WTC11 (cell line): ENCODE measurements around the gene MCF2L2. TPM values are rescaled to one million over a fixed set of nuclear protein-coding genes. Genes with fewer than 3 reads are reported as not detected.

Experiments used
- ATAC-seq: fragments of 200-7000 bp; cut with Tn5 transposase; 2 replicates; pipeline ENCODE4 v1.10.0; 2021; ENCODE audit warnings: mild to moderate bottlenecking, moderate library complexity
- CTCF ChIA-PET: fragments of 300-600 bp; sonication (Branson Sonifier 250); formaldehyde crosslinking; loops from one replicate; lab custom pipeline; 2021; ENCODE audit warnings: antibody characterized with exemption; lab: Charles Lee
- POLR2A ChIA-PET: fragments of 350-600 bp; sonication (Branson Sonifier 250); formaldehyde crosslinking; loops from one replicate; lab custom pipeline; 2021; ENCODE audit warnings: antibody characterized with exemption; lab: Charles Lee
- DNase-seq: peaks from one replicate; pipeline ENCODE4 v3.0.0; 2021; ENCODE audit warnings: low spot score
- H3K27ac Mint-ChIP-seq: 2 replicates; pipeline ENCODE4 v1.8.0; 2021; ENCODE audit warnings: mixed read lengths
- H3K27me3 Mint-ChIP-seq: 2 replicates; pipeline ENCODE4 v1.8.0; 2021; ENCODE audit warnings: low read depth, mild to moderate bottlenecking, moderate library complexity, mixed read lengths
- H3K36me3 Mint-ChIP-seq: 2 replicates; pipeline ENCODE4 v1.8.0; 2021; ENCODE audit warnings: mixed read lengths
- H3K4me1 Mint-ChIP-seq: 2 replicates; pipeline ENCODE4 v1.8.0; 2022; ENCODE audit warnings: mixed read lengths
- H3K4me3 Mint-ChIP-seq: 2 replicates; pipeline ENCODE4 v1.8.0; 2021; ENCODE audit warnings: mild to moderate bottlenecking, moderate library complexity, mixed read lengths
- H3K9me3 Mint-ChIP-seq: 2 replicates; pipeline ENCODE4 v1.8.0; 2021; ENCODE audit warnings: mixed read lengths
- CREM ChIP-seq: sonication (generic); formaldehyde crosslinking; IDR thresholded peaks from 2 replicates; pipeline ENCODE4 v1.8.1; 2022; ENCODE audit warnings: mild to moderate bottlenecking, missing genetic modification reagents, moderate library complexity
- EMX1 ChIP-seq: fragments of 250-450 bp; sonication (Bioruptor Pico); IDR thresholded peaks from 2 replicates; pipeline ENCODE4 v1.8.0; 2021; ENCODE audit warnings: mild to moderate bottlenecking
- FOXP1 ChIP-seq: sonication (generic); formaldehyde crosslinking; IDR thresholded peaks from 2 replicates; pipeline ENCODE4 v1.8.0; 2022; ENCODE audit warnings: missing genetic modification reagents, mild to moderate bottlenecking, moderate library complexity, borderline replicate concordance
- GRHL2 ChIP-seq: fragments of 250-450 bp; sonication (Bioruptor Pico); IDR thresholded peaks from 2 replicates; pipeline ENCODE4 v1.8.0; 2022; ENCODE audit warnings: mild to moderate bottlenecking, moderate library complexity; ENCODE audit not compliant: insufficient replicate concordance, severe bottlenecking
- JAZF1 ChIP-seq: fragments of 250-450 bp; sonication (Bioruptor Pico); IDR thresholded peaks from 2 replicates; pipeline ENCODE4 v1.9.0; 2021; ENCODE audit warnings: moderate library complexity, mild to moderate bottlenecking, inconsistent platforms
- JUN ChIP-seq: sonication (generic); formaldehyde crosslinking; IDR thresholded peaks from 2 replicates; pipeline ENCODE4 v1.8.0; 2023; ENCODE audit warnings: mild to moderate bottlenecking, missing genetic modification reagents
- KAT7 ChIP-seq: sonication (generic); formaldehyde crosslinking; IDR thresholded peaks from 2 replicates; pipeline ENCODE4 v1.8.1; 2023; ENCODE audit warnings: missing genetic modification reagents, mild to moderate bottlenecking, borderline replicate concordance
- NR1H2 ChIP-seq: sonication (generic); formaldehyde crosslinking; IDR thresholded peaks from 2 replicates; pipeline ENCODE4 v1.9.0; 2021; ENCODE audit warnings: mild to moderate bottlenecking, moderate library complexity, missing genetic modification reagents
- TEAD4 ChIP-seq: sonication (generic); formaldehyde crosslinking; IDR thresholded peaks from 2 replicates; pipeline ENCODE4 v1.8.0; 2022; ENCODE audit warnings: mild to moderate bottlenecking, missing genetic modification reagents
- ZNF219 ChIP-seq: sonication (generic); formaldehyde crosslinking; IDR thresholded peaks from 2 replicates; pipeline ENCODE4 v1.8.0; 2023; ENCODE audit warnings: missing genetic modification reagents, mild to moderate bottlenecking, borderline replicate concordance
- ZNF232 ChIP-seq: sonication (generic); formaldehyde crosslinking; IDR thresholded peaks from 2 replicates; pipeline ENCODE4 v1.8.0; 2022; ENCODE audit warnings: mild to moderate bottlenecking, missing genetic modification reagents
- ZNF317 ChIP-seq: sonication (generic); formaldehyde crosslinking; IDR thresholded peaks from 2 replicates; pipeline ENCODE4 v1.8.1; 2023; ENCODE audit warnings: low read depth, mild to moderate bottlenecking, moderate library complexity, missing genetic modification reagents, borderline replicate concordance
- ZNF423 ChIP-seq: fragments of 250-450 bp; sonication (Bioruptor Pico); IDR thresholded peaks from 2 replicates; pipeline ENCODE4 v2.1.2; 2022; ENCODE audit warnings: mild to moderate bottlenecking, moderate library complexity
- total RNA-seq: library from RNA; stranded (reverse); gene quantifications from 3 replicates; pipeline ENCODE4 v1.2.3, GENCODE V29; 2021
- TF ChIP-seq, protein P1 (sequence below): sonication (generic); formaldehyde crosslinking; IDR thresholded peaks from 2 replicates; pipeline ENCODE4 v1.8.0; 2023; ENCODE audit warnings: mild to moderate bottlenecking, missing genetic modification reagents
- TF ChIP-seq, protein P2 (sequence below): sonication (generic); formaldehyde crosslinking; IDR thresholded peaks from 2 replicates; pipeline ENCODE4 v1.8.1; 2023; ENCODE audit warnings: mild to moderate bottlenecking, moderate library complexity, missing genetic modification reagents
- TF ChIP-seq, protein P3 (sequence below): sonication (generic); formaldehyde crosslinking; IDR thresholded peaks from 2 replicates; pipeline ENCODE4 v1.8.1; 2023; ENCODE audit warnings: mild to moderate bottlenecking, missing genetic modification reagents, moderate library complexity
- TF ChIP-seq, protein P4 (sequence below): sonication (generic); formaldehyde crosslinking; conservative IDR thresholded peaks from 2 replicates; pipeline ENCODE4 v1.8.1; 2023; ENCODE audit warnings: mild to moderate bottlenecking, low read depth, missing genetic modification reagents, moderate library complexity
- TF ChIP-seq, protein P5 (sequence below): sonication (generic); formaldehyde crosslinking; IDR thresholded peaks from 2 replicates; pipeline ENCODE4 v1.8.1; 2022; ENCODE audit warnings: low read depth, missing genetic modification reagents, borderline replicate concordance
- TF ChIP-seq, protein P6 (sequence below): sonication (generic); formaldehyde crosslinking; IDR thresholded peaks from 2 replicates; pipeline ENCODE4 v1.8.1; 2022; ENCODE audit warnings: missing genetic modification reagents, borderline replicate concordance
- TF ChIP-seq, protein P7 (sequence below): fragments of 250-450 bp; sonication (Bioruptor Pico); IDR thresholded peaks from 2 replicates; pipeline ENCODE4 v1.9.0; 2021; ENCODE audit warnings: moderate library complexity, mild to moderate bottlenecking, inconsistent platforms, borderline replicate concordance

The MCF2L2 gene
- total RNA-seq, 1 experiment from 2014 or later, result 7.5 TPM

DNA sequence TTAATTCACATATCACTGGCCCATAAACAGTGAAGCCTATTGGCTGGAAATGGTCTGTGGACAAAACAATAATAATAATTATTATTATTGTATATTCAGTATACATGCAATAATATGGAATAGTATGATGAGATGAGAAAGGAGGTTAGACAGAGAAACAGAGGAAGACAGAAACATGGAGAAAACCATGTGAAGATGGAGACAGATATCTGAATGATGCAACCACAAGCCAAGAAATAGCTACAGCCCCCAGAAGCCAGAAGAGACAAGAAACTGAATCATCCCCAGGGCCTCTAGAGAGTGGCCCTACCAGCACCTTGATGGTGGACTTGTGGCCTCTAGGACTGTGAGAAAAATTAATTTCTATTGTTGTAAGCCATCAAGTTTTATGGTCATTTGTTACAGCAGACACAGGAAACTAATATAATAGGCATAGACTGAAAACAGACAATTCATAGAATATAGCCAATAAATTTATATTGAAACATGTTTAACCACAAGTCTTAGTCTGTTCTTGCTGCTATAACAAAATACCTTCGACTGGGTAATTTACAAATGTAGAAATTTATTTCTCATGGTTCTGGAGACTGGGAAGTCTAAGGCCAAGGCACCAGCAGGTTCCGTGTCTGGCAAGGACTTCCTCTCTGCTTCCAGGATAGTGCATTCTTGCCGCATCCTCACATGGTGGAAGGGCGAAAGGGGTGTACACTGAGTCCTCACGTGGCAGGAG lies 31.6 kb downstream of the MCF2L2 start (continued):
- TF ChIP-seq, protein P1, sequence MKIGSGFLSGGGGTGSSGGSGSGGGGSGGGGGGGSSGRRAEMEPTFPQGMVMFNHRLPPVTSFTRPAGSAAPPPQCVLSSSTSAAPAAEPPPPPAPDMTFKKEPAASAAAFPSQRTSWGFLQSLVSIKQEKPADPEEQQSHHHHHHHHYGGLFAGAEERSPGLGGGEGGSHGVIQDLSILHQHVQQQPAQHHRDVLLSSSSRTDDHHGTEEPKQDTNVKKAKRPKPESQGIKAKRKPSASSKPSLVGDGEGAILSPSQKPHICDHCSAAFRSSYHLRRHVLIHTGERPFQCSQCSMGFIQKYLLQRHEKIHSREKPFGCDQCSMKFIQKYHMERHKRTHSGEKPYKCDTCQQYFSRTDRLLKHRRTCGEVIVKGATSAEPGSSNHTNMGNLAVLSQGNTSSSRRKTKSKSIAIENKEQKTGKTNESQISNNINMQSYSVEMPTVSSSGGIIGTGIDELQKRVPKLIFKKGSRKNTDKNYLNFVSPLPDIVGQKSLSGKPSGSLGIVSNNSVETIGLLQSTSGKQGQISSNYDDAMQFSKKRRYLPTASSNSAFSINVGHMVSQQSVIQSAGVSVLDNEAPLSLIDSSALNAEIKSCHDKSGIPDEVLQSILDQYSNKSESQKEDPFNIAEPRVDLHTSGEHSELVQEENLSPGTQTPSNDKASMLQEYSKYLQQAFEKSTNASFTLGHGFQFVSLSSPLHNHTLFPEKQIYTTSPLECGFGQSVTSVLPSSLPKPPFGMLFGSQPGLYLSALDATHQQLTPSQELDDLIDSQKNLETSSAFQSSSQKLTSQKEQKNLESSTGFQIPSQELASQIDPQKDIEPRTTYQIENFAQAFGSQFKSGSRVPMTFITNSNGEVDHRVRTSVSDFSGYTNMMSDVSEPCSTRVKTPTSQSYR (CRISPR knock-in tag), result no peak

DNA sequence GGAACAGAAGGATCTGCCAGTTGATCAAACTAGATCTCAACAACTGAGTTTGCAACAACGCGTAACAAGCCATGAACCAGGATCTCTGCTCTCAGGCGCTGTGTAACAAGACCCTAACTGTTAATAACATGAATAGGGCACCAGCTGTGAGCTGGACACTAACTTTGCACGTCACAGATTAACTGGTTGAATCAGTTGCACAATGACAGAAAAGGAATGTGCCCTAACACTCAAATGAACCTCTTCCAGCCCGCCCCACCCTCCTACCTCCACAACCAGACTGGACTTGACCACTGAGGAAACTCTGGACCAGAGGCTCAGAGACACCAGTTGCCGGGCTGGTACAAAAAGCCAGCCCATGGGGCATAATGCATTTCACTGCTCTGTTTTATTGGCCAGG lies 34.3 kb downstream of the MCF2L2 start:
- no peak overlapping the region for H3K4me3 Mint-ChIP-seq
- TF ChIP-seq ZNF423 (CRISPR knock-in tag) (no peak), ZNF232 (CRISPR knock-in tag) (no peak), TEAD4 (CRISPR knock-in tag) (no peak)
- DNase-seq, result no peak
- no peaks in the 10 kb centered on the region for H3K9me3 Mint-ChIP-seq
- H3K27me3 Mint-ChIP-seq, result no peaks in the 10 kb centered on the region
- ATAC-seq, result no peak
- peaks cover 27% of the 10 kb centered on the region for H3K4me1 Mint-ChIP-seq
- ChIA-PET POLR2A (no interaction called here), CTCF (no interaction called here)
- H3K36me3 Mint-ChIP-seq, result no peaks in the 10 kb centered on the region
- no peak overlapping the region for H3K27ac Mint-ChIP-seq

DNA sequence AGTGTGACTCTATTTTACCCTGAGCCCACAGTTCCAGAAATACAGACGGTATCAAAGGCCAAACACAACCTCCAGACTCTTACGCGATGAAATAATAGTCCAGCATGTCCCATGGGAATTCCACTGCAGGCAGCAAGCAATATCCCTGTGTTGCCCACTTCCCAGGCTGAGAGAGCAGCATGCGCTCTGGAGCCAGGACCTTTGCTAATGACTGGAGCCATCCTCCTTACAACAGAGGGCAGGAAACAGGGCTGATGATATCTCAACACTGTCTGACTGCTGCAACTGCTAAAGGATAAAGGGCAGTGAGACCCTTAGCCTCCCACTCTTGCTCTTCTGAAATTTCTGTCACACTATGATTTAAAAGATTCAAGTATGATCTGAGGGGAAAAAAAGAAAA lies 34.8 kb downstream of the MCF2L2 start:
- Mint-ChIP-seq H3K27ac (0 out of 2 replicates have a peak overlapping the region, but pooled peaks have one; percentile 23), H3K27me3 (no peaks in the 10 kb centered on the region), H3K4me3 (no peak overlapping the region)
- TF ChIP-seq, protein P2, sequence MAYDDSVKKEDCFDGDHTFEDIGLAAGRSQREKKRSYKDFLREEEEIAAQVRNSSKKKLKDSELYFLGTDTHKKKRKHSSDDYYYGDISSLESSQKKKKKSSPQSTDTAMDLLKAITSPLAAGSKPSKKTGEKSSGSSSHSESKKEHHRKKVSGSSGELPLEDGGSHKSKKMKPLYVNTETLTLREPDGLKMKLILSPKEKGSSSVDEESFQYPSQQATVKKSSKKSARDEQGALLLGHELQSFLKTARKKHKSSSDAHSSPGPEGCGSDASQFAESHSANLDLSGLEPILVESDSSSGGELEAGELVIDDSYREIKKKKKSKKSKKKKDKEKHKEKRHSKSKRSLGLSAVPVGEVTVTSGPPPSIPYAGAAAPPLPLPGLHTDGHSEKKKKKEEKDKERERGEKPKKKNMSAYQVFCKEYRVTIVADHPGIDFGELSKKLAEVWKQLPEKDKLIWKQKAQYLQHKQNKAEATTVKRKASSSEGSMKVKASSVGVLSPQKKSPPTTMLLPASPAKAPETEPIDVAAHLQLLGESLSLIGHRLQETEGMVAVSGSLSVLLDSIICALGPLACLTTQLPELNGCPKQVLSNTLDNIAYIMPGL (CRISPR knock-in tag), result no peak
- TF ChIP-seq KAT7 (CRISPR knock-in tag) (no peak), NR1H2 (no peak), FOXP1 (CRISPR knock-in tag) (no peak), JUN (CRISPR knock-in tag) (no peak), ZNF317 (CRISPR knock-in tag) (no peak), CREM (CRISPR knock-in tag) (no peak), GRHL2 (CRISPR knock-in tag) (no peak), ZNF219 (CRISPR knock-in tag) (no peak), EMX1 (CRISPR knock-in tag) (no peak), JAZF1 (CRISPR knock-in tag) (no peak)
- TF ChIP-seq, protein P3, sequence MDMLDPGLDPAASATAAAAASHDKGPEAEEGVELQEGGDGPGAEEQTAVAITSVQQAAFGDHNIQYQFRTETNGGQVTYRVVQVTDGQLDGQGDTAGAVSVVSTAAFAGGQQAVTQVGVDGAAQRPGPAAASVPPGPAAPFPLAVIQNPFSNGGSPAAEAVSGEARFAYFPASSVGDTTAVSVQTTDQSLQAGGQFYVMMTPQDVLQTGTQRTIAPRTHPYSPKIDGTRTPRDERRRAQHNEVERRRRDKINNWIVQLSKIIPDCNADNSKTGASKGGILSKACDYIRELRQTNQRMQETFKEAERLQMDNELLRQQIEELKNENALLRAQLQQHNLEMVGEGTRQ, result no peak
- TF ChIP-seq, protein P4, sequence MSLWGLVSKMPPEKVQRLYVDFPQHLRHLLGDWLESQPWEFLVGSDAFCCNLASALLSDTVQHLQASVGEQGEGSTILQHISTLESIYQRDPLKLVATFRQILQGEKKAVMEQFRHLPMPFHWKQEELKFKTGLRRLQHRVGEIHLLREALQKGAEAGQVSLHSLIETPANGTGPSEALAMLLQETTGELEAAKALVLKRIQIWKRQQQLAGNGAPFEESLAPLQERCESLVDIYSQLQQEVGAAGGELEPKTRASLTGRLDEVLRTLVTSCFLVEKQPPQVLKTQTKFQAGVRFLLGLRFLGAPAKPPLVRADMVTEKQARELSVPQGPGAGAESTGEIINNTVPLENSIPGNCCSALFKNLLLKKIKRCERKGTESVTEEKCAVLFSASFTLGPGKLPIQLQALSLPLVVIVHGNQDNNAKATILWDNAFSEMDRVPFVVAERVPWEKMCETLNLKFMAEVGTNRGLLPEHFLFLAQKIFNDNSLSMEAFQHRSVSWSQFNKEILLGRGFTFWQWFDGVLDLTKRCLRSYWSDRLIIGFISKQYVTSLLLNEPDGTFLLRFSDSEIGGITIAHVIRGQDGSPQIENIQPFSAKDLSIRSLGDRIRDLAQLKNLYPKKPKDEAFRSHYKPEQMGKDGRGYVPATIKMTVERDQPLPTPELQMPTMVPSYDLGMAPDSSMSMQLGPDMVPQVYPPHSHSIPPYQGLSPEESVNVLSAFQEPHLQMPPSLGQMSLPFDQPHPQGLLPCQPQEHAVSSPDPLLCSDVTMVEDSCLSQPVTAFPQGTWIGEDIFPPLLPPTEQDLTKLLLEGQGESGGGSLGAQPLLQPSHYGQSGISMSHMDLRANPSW (CRISPR knock-in tag), result no peak
- TF ChIP-seq, protein P5, sequence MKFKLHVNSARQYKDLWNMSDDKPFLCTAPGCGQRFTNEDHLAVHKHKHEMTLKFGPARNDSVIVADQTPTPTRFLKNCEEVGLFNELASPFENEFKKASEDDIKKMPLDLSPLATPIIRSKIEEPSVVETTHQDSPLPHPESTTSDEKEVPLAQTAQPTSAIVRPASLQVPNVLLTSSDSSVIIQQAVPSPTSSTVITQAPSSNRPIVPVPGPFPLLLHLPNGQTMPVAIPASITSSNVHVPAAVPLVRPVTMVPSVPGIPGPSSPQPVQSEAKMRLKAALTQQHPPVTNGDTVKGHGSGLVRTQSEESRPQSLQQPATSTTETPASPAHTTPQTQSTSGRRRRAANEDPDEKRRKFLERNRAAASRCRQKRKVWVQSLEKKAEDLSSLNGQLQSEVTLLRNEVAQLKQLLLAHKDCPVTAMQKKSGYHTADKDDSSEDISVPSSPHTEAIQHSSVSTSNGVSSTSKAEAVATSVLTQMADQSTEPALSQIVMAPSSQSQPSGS, result no peak
- TF ChIP-seq, protein P6, sequence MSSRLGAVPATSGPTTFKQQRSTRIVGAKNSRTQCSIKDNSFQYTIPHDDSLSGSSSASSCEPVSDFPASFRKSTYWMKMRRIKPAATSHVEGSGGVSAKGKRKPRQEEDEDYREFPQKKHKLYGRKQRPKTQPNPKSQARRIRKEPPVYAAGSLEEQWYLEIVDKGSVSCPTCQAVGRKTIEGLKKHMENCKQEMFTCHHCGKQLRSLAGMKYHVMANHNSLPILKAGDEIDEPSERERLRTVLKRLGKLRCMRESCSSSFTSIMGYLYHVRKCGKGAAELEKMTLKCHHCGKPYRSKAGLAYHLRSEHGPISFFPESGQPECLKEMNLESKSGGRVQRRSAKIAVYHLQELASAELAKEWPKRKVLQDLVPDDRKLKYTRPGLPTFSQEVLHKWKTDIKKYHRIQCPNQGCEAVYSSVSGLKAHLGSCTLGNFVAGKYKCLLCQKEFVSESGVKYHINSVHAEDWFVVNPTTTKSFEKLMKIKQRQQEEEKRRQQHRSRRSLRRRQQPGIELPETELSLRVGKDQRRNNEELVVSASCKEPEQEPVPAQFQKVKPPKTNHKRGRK, result no peak
- TF ChIP-seq, protein P7, sequence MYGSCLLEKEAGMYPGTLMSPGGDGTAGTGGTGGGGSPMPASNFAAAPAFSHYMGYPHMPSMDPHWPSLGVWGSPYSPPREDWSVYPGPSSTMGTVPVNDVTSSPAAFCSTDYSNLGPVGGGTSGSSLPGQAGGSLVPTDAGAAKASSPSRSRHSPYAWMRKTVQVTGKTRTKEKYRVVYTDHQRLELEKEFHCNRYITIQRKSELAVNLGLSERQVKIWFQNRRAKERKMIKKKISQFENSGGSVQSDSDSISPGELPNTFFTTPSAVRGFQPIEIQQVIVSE (CRISPR knock-in tag), result no peak
- TF ChIP-seq, all 79 proteins: peak for 0
- ATAC-seq, result no peak
- Mint-ChIP-seq H3K36me3 (no peaks in the 10 kb centered on the region), H3K4me1 (peaks cover 30% of the 10 kb centered on the region), H3K9me3 (no peaks in the 10 kb centered on the region)
- POLR2A ChIA-PET, result no interaction called here
- CTCF ChIA-PET, result no interaction called here
- DNase-seq, result no peak
